ENCODE results near the gene SCGN.

SCGN gene

DNA sequence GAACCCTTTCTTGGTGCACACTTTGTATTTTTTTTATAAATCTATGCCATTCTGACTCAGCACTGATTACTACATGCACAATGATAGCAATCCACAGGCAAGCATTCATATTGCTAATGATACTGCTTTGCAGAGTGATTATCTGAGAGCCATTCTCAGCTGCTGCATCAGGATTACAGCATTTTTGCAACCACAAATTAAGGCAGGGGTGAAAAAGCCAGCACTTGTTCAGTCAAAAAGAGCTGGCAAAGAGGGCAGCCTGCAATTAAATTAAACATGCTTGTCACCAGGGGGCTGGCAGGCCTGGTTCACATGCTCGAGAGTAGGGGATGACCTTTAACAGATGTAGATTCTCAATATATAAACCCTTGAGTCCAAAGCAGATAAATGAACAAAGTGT, 61.8 kb downstream of the SCGN start:
- Histone ChIP-seq H3K9me3 (ENCODE audit: control insufficient read depth, low read length) (no peaks in the 10 kb centered on the region), H3K4me1 (ENCODE audit: control insufficient read depth, insufficient read depth, low read length) (no peaks in the 10 kb centered on the region), H3K9ac (ENCODE audit: low read length) (no peak overlapping the region), H3K4me3 (ENCODE audit: low read length) (no peak overlapping the region), H3K27me3 (ENCODE audit: control insufficient read depth, insufficient read depth, low read length) (no peaks in the 10 kb centered on the region), H3K36me3 (ENCODE audit: control insufficient read depth, insufficient read depth, low read length) (no peaks in the 10 kb centered on the region)

- Histone ChIP-seq H3K36me3 (ENCODE audit: control insufficient read depth, insufficient read depth, low read length) (no peaks in the 10 kb centered on the region), H3K4me1 (ENCODE audit: control insufficient read depth, insufficient read depth, low read length) (no peaks in the 10 kb centered on the region), H3K27me3 (ENCODE audit: control insufficient read depth, insufficient read depth, low read length) (no peaks in the 10 kb centered on the region), H3K4me3 (ENCODE audit: low read length) (no peak overlapping the region), H3K9ac (ENCODE audit: low read length) (no peak overlapping the region), H3K9me3 (ENCODE audit: control insufficient read depth, low read length) (no peaks in the 10 kb centered on the region)
Measured at GRCh38 chr6:25714765-25715164, 62.8 kb downstream of the SCGN start.

DNA sequence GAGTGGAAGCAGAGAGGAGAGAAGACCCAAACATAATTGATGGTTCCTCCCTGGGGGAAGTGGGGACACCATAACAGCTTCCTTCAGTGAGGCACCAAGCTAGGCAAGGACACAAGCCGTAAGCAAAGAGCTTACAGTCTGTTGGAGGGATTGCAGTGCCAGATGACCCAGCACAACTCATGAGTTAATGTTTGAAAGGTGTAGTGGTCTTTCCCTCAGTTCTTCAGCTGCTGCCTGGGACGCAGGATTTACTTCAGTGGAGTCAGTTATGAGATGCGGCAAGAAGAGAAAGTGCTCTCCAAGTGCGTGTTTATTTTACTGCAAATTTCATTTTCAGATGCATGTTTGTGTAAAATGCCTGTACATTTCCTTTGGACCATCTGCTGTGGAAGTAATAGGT, 63.8 kb downstream of the SCGN start:
- no peaks in the 10 kb centered on the region for H3K4me1 ChIP-seq (ENCODE audit: control insufficient read depth, insufficient read depth, low read length)
- no peaks in the 10 kb centered on the region for H3K9me3 ChIP-seq (ENCODE audit: control insufficient read depth, low read length)
- H3K36me3 ChIP-seq (ENCODE audit: control insufficient read depth, insufficient read depth, low read length) = no peaks in the 10 kb centered on the region
- no peaks in the 10 kb centered on the region for H3K27me3 ChIP-seq (ENCODE audit: control insufficient read depth, insufficient read depth, low read length)
- H3K9ac ChIP-seq (ENCODE audit: low read length) = no peak overlapping the region
- no peak overlapping the region for H3K4me3 ChIP-seq (ENCODE audit: low read length)

DNA sequence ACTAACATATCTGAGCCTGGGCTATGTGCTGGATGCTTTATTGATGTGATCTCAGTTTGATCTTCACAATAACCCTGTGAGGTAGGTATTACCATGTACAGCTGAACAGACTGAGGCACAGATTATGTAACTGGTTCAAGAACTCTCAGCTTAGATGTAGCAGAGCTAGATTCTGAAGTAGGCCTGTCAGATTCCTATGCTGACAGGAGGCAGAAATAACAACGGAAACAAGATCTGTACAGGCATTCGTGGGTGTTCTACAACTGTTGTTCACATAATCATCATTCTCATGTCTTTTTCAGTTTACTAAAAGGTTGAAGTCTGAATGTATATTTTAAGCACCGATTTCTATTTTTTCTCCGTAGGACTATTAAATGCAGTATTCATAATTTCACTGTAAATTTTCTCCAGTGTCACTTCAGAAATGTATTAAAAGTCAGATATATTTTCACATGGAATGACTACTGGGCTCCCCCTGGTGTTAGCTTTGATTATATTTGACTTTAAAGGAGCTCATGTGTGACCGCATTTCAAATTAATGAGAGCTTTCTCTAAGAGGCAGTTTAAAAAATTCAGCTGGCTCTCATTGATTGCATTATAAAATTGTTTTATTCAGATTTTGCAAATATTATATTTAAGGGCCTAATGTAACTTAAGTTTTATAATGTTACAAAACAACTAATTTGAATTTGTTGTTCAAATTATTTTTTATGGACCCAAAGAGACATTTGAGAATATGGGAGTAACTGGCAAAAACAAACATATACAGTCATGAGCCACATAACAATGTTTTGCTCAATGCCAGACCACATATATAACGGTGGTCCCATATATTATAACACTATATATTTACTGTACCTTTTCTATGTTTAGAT, 66.1 kb downstream of the SCGN start:
- Histone ChIP-seq H3K9ac (ENCODE audit: low read length) (no peak overlapping the region), H3K27me3 (ENCODE audit: control insufficient read depth, insufficient read depth, low read length) (no peaks in the 10 kb centered on the region), H3K4me1 (ENCODE audit: control insufficient read depth, insufficient read depth, low read length) (no peaks in the 10 kb centered on the region), H3K36me3 (ENCODE audit: control insufficient read depth, insufficient read depth, low read length) (no peaks in the 10 kb centered on the region), H3K9me3 (ENCODE audit: control insufficient read depth, low read length) (no peaks in the 10 kb centered on the region), H3K4me3 (ENCODE audit: low read length) (no peak overlapping the region)

DNA sequence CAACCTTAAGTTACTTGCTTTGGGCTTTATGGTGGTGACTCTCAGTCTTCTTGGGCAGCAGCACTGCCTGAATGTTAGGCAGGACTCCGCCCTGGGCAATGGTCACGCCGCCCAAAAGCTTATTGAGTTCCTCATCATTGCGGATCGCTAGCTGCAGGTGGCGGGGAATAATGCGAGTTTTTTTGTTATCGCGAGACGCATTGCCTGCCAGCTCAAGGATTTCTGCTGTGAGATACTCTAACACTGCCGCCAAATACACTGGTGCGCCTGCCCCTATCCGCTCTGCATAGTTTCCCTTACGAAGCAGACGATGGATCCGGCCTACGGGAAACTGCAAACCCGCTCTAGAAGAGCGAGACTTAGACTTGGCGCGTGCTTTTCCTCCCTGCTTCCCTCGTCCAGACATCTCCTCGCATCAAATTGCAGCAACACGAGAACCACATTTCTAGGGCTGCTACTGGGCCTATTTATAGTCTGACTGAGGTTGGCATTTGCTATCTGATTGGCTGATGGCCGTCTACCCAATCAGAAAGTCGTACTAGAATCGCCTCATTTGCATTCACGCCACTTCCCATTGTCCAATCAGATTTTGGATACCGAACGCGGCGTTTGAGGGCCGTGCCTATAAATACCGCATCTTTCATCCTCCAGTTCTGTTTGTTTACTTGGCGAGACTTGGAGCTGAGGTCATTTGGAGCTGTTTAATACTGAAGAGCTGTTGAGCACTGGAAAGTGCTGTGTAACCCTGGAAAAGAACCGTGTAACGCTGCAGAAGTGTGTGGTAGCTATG, 74.3 kb downstream of the SCGN start:
- H3K9ac ChIP-seq (ENCODE audit: low read length) = no peak overlapping the region
- H3K36me3 ChIP-seq (ENCODE audit: control insufficient read depth, insufficient read depth, low read length) = no peaks in the 10 kb centered on the region
- H3K27me3 ChIP-seq (ENCODE audit: control insufficient read depth, insufficient read depth, low read length) = no peaks in the 10 kb centered on the region
- no peaks in the 10 kb centered on the region for H3K9me3 ChIP-seq (ENCODE audit: control insufficient read depth, low read length)
- H3K4me1 ChIP-seq (ENCODE audit: control insufficient read depth, insufficient read depth, low read length) = no peaks in the 10 kb centered on the region
- H3K4me3 ChIP-seq (ENCODE audit: low read length) = no peak overlapping the region

- Histone ChIP-seq H3K4me3 (ENCODE audit: low read length) (no peak overlapping the region), H3K36me3 (ENCODE audit: control insufficient read depth, insufficient read depth, low read length) (no peaks in the 10 kb centered on the region), H3K9me3 (ENCODE audit: control insufficient read depth, low read length) (no peaks in the 10 kb centered on the region), H3K27me3 (ENCODE audit: control insufficient read depth, insufficient read depth, low read length) (no peaks in the 10 kb centered on the region), H3K4me1 (ENCODE audit: control insufficient read depth, insufficient read depth, low read length) (no peaks in the 10 kb centered on the region), H3K9ac (ENCODE audit: low read length) (no peak overlapping the region)
Measured at GRCh38 chr6:25727028-25727427, 75.0 kb downstream of the SCGN start.

DNA sequence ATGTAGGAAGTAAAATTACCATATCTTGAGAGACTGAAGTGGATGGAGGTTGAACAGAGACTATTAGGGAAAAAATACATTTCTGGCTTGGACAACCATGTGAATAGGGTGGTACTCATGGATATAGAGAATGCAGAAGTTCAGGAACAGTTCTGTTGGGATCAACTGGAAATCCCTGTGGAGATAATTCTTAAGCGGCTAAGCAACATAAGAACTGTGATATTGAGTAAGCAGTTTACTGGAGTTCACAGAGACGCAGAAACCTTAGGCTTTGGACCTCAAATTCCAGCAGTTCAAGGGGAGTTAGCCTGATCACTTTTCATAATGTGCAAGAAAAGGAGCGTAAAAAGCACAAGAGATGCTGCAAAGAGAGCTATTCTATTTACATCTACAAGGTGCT, 78.9 kb downstream of the SCGN start:
- Histone ChIP-seq H3K9me3 (ENCODE audit: control insufficient read depth, low read length) (no peaks in the 10 kb centered on the region), H3K27me3 (ENCODE audit: control insufficient read depth, insufficient read depth, low read length) (no peaks in the 10 kb centered on the region), H3K36me3 (ENCODE audit: control insufficient read depth, insufficient read depth, low read length) (no peaks in the 10 kb centered on the region), H3K4me1 (ENCODE audit: control insufficient read depth, insufficient read depth, low read length) (no peaks in the 10 kb centered on the region), H3K9ac (ENCODE audit: low read length) (no peak overlapping the region), H3K4me3 (ENCODE audit: low read length) (no peak overlapping the region)

- Histone ChIP-seq H3K4me1 (ENCODE audit: control insufficient read depth, insufficient read depth, low read length) (no peaks in the 10 kb centered on the region), H3K36me3 (ENCODE audit: control insufficient read depth, insufficient read depth, low read length) (no peaks in the 10 kb centered on the region), H3K9me3 (ENCODE audit: control insufficient read depth, low read length) (no peaks in the 10 kb centered on the region), H3K4me3 (ENCODE audit: low read length) (no peak overlapping the region), H3K27me3 (ENCODE audit: control insufficient read depth, insufficient read depth, low read length) (no peaks in the 10 kb centered on the region), H3K9ac (ENCODE audit: low read length) (no peak overlapping the region)
Measured at GRCh38 chr6:25731721-25732120, 79.7 kb downstream of the SCGN start.

GRCh38 chr6:25732468-25733198, 80.6 kb downstream of the SCGN start:
- H3K4me3 ChIP-seq (ENCODE audit: low read length) = no peak overlapping the region
- H3K9ac ChIP-seq (ENCODE audit: low read length) = no peak overlapping the region
- H3K27me3 ChIP-seq (ENCODE audit: control insufficient read depth, insufficient read depth, low read length) = no peaks in the 10 kb centered on the region
- no peaks in the 10 kb centered on the region for H3K36me3 ChIP-seq (ENCODE audit: control insufficient read depth, insufficient read depth, low read length)
- H3K4me1 ChIP-seq (ENCODE audit: control insufficient read depth, insufficient read depth, low read length) = no peaks in the 10 kb centered on the region
- H3K9me3 ChIP-seq (ENCODE audit: control insufficient read depth, low read length) = no peaks in the 10 kb centered on the region

DNA sequence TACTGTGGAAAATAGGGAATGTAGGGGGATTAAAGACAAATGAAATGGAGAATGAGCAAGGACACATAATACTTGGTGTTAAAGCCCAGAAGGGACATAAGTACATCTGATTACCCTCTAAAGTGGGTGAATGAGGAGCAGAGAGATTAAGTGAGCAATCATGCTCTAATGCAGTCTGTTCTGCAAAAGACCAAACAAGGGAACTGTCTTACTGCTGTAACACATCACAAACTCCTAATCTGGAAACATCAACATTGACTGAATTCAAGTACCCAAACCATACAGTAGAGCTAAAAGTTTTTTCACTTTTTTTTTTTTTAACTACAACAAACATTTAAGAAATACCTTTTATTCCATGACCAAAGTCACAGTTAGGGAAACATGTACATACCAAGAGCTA, 83.2 kb downstream of the SCGN start:
- no peaks in the 10 kb centered on the region for H3K9me3 ChIP-seq (ENCODE audit: control insufficient read depth, low read length)
- H3K27me3 ChIP-seq (ENCODE audit: control insufficient read depth, insufficient read depth, low read length) = no peaks in the 10 kb centered on the region
- H3K4me1 ChIP-seq (ENCODE audit: control insufficient read depth, insufficient read depth, low read length) = no peaks in the 10 kb centered on the region
- no peak overlapping the region for H3K9ac ChIP-seq (ENCODE audit: low read length)
- H3K4me3 ChIP-seq (ENCODE audit: low read length) = no peak overlapping the region
- H3K36me3 ChIP-seq (ENCODE audit: control insufficient read depth, insufficient read depth, low read length) = no peaks in the 10 kb centered on the region

- H3K9ac ChIP-seq (ENCODE audit: low read length) = no peak overlapping the region
- no peaks in the 10 kb centered on the region for H3K27me3 ChIP-seq (ENCODE audit: control insufficient read depth, insufficient read depth, low read length)
- H3K4me3 ChIP-seq (ENCODE audit: low read length) = no peak overlapping the region
- H3K9me3 ChIP-seq (ENCODE audit: control insufficient read depth, low read length) = no peaks in the 10 kb centered on the region
- no peaks in the 10 kb centered on the region for H3K36me3 ChIP-seq (ENCODE audit: control insufficient read depth, insufficient read depth, low read length)
- no peaks in the 10 kb centered on the region for H3K4me1 ChIP-seq (ENCODE audit: control insufficient read depth, insufficient read depth, low read length)
Measured at GRCh38 chr6:25743868-25744267, 91.9 kb downstream of the SCGN start.

GRCh38 chr6:25745836-25746235, 93.8 kb downstream of the SCGN start:
- H3K4me3 ChIP-seq (ENCODE audit: low read length) = no peak overlapping the region
- H3K4me1 ChIP-seq (ENCODE audit: control insufficient read depth, insufficient read depth, low read length) = no peaks in the 10 kb centered on the region
- H3K27me3 ChIP-seq (ENCODE audit: control insufficient read depth, insufficient read depth, low read length) = no peaks in the 10 kb centered on the region
- H3K9me3 ChIP-seq (ENCODE audit: control insufficient read depth, low read length) = no peaks in the 10 kb centered on the region
- H3K9ac ChIP-seq (ENCODE audit: low read length) = no peak overlapping the region
- no peaks in the 10 kb centered on the region for H3K36me3 ChIP-seq (ENCODE audit: control insufficient read depth, insufficient read depth, low read length)

All from mucosa of stomach (tissue), 1 donor.